T-helper 1 cell treated with Interleukin-12 subunit alpha and Interleukin-12 subunit beta and Interleukin-4 antibody, amounts not matched to agents 30 ng/mL and 1 ng/mL, for 36 hours (primary cell): ENCODE measurements around the gene BRD3. TPM values are rescaled to one million over a fixed set of nuclear protein-coding genes. Genes with fewer than 3 reads are reported as not detected.

Experiments used
- intact Hi-C: fragments of 100-400 bp; cut with micrococcal nuclease; formaldehyde crosslinking; loops from one replicate; pipeline ENCODE4 v1.15.1; 2024
- total RNA-seq: library from RNA; stranded (reverse); gene quantifications from 2 replicates; pipeline ENCODE4 v1.2.3, GENCODE V29; 2022

The BRD3 gene
- total RNA-seq, 1 donor from 2014 or later = 26.3 TPM

DNA sequence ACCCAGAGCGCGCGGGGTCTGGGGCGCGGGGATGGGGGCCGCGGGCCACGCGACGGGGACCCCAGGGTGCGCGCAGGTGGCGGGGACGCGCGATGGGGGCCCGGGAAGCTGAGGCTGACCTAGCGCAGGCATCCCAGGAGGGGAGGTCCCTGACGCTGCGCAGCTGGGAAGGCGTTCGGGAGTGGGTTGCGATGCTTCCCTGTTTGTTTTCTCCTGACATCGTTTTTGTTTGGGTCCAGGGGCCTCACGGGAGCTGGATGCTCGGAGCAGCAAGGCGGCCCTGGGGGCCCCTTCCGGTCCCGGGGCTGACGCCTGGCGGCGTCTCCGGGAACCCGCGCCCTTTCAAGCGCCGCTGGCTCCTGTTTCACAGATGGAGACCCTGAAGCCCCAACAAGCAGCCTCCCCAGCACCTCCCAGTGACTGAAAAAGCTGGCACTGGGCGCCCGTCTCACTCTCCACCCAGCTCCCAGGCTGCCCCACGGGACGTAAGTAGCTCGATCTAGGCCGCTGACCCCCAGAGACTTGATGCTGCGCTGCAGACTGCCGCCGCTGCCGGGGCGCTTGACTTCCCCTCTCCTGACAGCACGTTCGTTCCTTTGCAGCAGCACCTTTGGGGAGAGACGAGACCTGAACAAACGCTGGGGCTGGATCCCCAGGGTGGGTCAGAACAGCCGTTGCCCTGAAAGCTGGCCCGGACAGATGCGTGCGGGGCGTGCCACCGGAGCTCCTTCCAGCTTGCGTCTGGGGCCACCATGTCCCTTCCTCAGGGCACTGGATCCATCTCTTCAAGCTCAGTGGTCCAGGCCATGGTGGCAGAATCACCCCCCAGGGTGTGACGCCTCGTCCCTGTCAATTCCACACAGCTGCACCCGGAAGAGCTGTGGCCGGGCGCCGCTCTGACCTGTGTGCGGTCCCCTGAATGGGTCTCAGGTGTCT lies 42.0 kb downstream of the BRD3 start:
- intact Hi-C loops = loop anchor here (1.0 to 2.0 kb wide), 8 partner anchors 32 to 1081 kb away; partner anchors contain the start of genes BRD3, CACFD1, GTF3C5 and RNU6ATAC

DNA sequence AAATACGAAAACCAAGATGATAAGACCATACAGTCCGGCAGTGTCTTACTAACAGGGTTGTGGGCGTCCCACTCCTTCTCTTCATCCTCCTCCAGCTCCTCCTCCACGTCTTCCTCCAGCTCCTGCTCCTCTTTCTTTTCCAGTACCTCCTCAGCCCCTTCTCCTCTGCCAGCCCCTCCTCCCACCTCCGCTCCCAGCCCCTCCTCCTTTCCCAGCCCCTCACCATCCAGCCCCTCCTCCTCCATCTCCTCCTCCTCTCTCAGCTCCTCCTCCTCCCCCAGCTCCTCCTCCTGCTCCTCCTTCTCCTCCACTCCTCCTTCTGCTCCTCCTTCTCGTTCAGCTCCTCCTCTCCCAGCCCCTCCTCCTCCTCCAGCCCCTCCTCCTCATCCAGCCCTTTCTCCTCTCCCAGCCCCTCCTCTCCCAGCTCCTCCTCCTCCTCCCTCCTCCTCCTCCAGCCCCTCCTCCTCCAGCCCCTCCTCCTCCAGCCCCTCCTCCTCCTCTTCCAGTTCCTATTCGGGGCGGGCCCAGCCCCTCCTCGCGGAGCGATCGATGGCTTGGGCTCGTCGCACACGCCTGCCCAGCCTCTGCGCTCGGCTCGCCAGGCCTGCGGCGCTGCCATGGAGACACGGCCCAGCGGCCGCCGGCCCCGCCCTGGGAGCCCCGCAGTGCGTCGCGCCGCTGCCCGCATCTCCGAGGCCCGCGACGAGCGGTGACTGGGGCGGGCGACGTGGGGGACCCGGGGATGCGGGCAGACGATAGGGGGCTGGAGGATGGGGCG lies 42.8 kb downstream of the BRD3 start, which contains the start of gene BRD3OS:
TSS of gene BRD3OS (plus strand) at position 654 of the 778 bp plus-strand sequence. CDS start 1,267 bp downstream, outside the sequence.
- intact Hi-C loops = loop anchor here (1.0 to 2.0 kb wide), 8 partner anchors 31 to 1080 kb away; partner anchors contain the start of genes BRD3, CACFD1, GTF3C5 and RNU6ATAC

DNA sequence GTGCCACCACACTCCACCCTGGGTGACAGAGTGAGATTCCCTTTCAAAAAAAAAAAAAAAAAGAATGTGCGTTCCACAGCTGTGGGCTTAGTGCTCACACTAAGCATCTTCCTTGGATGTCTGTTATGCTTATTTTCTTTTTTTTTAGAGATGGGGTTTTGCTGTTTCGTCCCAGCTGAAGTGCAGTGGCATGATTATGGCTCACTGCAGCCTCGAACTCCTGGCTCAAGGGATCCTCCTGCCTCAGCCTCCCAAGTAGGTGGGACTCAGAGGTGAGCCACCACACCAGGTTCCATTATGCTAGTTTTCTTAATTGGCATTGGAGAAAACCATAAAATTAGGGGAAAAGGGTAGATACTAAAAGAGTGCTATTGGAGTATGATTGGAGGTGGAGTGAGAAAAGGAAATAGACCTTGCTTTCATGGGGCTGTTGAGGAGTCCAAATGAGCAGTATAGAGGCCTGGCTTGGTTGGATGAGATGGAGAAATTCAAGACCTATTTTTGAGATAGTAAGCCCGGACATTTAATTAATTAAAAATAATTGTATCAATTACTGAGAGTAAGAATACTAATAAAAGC lies 43.5 kb downstream of the BRD3 start:
- intact Hi-C loops = loop anchor here (2.0 kb wide), 2 partner anchors 566 to 1080 kb away; partner anchors contain the start of genes CACFD1 and TSC1

DNA sequence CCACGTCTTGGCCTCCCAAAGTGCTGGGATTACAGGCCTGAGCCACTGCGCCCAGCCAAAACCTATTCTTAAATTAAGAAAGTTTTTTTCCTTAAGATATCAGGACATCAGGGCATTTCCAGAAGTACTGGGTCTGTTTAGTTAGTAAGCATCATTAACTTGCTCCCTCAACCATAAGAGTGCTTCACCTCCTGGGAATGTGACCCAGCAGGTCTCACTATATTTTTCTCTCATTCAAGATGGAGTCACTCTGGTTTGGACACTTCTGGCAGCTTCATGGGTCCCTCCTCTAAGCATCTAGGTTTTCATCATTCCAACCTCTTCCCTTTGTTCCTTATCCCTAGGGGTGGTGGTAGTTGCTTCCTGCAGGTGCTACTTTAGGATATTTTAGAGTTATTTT lies 52.9 kb downstream of the BRD3 start:
- intact Hi-C loops = no loop called here

DNA sequence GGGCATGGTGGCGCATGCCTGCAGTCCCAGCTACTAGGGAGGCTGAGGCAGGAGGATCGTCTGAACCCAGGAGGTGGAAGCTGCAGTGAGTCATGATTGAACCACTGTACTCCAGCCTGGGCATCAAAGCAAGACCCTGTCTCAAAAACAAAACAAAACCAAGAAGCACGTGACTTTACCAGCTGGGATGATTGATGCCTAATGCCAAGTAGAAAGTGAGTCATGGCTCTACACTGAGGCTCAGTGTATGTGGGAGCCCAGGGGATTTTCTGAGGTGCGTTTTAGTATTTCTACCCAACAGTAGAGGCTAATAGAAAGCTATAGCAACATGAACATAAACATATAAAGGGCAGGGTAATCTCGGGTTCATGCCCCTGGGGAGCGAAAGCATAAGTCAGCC lies 56.4 kb downstream of the BRD3 start:
- intact Hi-C loops = no loop called here

DNA sequence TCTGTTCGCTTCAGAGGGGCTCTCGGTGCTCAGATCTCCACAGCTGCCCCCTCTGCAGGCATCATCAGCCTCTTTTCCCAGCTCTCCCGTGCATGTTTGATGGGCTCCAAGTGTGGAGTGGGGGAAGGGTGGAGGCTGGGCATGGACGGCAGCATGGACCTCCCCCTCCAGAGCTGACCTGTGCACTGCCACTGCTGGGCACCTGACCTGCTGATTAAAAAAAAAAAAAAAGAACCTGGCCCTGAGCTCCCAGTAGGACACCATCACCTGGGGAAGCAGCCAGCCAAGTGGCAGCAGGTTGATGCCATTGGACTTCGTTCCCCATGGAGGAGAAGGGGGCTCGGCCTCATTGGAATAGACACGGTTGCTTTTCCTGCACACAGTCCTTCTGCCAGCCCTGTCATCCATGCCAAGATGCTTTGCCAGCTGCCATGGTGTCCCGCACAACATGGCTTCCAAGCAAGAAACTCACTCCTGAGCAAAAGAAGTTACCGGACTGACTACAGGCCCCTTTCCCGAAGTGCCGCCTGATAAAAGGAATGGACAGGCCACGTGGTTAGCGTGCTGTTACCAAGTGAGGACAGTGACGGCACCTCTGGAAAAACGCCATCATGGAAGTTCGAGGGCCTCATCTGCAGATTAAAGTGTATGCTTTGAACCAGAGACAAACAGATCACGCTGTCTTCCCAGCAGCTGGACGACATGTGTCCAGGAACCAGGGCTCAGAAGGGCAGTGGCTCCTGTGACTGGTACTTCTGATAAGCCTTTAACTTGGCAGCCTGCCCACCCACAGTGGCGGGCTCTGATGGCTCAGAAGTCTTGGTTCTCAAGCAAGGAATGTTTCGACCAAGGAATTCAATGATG lies 57.3 kb downstream of the BRD3 start:
- intact Hi-C loops = no loop called here

DNA sequence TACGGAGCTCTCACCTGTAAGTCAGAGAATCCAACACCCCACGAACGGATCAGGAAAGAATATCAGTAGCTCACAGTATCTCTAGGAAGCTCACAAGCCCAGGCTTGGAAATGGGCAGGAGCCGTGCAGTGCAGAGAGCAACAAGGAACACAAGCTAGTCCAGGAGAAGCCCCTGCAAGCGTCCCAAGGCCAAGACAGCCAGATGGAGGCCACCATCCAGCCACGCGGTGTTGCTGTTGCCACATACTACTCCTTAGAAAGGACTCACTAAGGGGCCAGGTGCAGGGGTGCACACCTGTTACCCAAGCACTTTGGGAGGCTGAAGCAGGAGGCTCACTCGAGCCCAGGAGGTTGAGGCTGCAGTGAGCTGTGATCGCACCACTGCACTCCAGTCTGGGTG lies 60.3 kb downstream of the BRD3 start:
- intact Hi-C loops = no loop called here

DNA sequence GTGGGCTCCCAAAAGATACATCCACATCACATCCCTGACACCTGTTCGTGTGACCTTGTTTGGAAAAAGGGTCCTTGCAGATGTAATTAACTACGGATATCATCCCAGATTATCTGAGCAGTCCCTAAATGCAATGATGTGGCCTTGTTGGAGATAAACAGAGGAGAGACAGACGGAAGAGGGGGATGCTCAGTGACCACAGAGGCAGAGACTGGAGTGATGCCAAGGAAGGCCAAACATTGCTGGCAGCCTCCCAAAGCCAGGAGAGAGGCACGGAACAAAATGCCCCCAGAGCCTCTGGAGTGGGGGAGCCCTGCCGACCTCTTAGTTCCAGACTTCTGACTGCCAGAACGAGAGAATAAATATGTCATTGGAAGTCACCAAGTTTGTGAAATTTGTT lies 60.7 kb downstream of the BRD3 start:
- intact Hi-C loops = no loop called here

DNA sequence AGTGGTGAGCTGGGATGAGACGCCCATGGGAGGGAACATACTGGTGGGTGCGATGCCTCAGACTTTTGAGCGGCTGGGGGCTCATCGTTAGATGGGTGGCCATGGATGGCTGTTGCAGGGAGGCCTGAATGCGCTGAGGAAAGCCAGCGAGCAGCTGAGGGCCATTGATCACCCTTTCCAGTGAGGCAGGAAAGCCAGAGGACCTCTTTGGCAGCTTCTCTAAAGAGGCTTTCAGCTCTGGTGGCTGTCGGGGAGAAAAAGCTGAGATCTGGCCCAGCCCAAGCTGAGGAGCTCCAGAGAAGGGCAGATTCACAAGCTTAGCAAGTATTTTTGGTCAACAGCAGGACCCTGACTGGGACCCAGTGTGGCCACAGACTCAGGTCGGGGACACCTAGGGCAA lies 62.4 kb downstream of the BRD3 start:
- intact Hi-C loops = no loop called here

DNA sequence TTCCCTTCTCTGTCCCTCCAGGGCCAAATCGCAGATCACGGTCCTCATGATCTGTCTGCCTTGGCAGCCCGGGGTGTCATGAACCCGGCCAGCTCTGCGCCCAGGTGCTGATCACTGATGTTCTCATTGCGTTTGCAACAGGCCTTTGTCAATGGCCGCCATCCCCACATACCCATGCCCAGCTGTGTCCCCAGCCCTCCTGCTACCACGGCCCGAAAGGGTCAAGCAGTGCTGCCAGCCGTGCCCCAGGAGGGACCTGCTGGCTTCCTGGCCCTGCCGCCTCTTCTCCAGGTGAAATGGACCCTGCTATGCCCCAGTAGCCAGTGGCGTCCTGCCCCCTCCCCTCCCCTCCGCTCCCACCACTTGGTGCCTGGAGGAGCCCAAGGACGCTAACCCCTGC lies 62.9 kb downstream of the BRD3 start:
- intact Hi-C loops = no loop called here

DNA sequence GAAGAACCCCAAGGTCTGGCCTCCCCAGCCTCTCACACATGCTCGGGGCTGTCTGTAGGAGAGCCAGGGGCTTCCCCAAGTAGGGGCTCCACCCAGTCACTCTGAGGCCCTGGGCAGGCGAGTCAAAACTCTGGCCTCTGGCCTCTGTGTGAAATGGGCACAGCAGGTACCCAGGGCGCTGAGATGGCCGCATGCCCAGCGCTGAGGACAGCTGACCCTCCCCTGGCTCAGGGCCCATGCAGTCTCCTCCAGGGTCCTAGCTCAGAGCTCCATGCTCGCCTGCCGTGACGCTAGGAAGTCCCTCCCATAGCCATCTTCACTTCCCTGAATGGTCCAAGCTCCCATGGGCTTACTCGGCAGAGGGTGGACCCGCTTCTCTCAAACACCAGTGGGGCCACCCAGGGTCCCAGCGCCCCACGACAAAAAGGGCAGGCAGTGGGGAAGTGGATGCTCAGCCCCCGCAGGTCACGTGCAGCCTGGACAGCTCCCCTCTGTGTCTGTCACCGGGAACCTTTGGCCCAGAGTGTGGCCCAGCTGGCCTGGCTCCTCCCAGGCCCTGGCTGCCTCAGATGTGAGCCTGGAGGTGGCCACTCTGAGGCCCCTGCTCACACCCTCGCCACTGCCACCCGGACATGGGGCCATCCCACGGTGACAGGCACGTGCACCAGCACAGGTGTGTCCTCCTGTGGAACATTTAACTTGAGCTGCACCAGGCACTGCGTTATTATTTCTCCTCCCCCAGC lies 63.5 kb downstream of the BRD3 start:
- intact Hi-C loops = no loop called here

DNA sequence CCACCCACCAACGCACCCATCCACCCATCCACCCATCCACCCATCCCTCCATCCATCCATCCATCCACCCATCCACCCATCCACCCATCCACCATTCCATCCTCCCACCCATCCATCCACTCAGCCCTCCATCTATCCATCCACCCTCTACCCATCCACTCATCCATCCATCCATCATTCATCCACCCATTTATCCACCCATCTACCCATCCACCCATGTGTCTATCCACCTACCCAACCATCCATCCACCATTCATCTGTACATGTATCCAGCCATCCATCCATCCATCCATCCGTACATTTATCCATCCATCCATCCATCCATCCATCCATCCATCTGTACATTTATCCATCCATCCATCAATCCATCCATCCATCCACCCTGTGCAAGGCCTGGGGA lies 64.6 kb downstream of the BRD3 start:
- intact Hi-C loops = no loop called here

DNA sequence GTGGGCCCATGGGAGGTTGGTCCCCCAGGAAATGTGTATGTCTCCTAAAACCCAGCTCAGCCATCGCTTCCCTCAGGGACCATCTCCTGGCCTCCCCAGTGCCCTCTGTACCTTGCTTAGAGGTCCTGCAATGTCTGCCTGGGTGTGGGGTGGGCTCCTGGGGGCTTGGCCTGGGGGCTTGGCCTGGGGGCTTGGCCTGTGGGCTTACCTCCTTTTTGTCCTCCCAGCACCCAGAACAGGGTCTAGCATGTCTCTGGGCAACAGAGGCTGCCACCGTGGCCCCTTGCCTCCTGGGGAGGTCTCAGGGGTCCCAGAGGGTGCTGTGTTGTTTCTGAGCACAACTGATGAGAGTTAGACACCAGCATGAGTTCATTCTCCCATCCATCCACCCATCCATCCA lies 65.0 kb downstream of the BRD3 start:
- intact Hi-C loops = no loop called here

DNA sequence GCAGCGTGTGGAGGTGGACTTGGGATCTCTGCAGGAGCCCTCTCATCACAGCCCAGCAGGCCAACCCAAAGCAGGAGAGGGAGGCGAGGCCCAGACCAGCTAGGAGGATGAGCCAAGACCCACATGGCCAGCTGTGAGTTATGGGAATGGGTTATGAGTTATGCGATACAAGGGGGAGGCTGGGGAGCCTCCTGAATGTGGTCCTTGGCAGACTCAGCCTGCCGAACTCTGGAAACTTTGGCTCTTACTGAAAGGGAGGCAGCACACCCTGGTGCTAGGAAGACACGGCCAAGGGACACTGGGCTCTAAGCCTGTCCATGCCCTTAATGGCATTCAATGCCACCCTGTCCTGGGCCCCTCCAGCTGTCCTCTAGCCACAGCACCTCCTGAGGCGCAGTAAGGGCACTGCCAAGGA lies 68.0 kb downstream of the BRD3 start:
- intact Hi-C loops = no loop called here

DNA sequence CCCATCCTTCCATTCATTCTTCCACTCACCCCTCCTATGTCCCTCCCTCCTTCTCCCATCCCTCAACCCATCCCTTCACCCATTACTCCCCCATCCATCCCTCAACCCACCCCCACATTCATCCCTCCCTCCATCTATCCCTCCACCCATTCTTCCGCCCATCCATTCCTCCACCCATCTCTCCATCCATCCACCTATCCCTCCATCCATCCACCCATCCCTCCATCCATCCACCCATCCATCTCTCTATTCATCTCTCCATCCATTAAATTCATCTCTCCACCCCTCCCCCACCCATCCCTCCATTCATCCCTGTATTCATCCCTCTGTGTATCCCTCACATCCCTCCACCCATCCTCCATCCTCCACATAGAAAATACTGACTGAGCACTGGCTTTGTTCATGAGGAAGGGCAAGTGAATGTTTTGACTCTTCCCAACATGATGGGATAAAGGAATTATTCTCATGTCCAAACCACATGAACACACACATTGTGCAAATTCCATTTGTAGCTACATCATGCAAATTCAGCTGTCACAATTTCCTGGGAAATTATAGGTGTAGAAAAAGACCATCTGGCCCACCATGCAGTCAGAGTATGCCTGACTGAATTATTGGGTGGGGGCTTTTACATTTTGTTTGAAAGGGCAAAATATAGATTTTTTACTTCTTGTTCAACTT lies 68.8 kb downstream of the BRD3 start:
- intact Hi-C loops = no loop called here

DNA sequence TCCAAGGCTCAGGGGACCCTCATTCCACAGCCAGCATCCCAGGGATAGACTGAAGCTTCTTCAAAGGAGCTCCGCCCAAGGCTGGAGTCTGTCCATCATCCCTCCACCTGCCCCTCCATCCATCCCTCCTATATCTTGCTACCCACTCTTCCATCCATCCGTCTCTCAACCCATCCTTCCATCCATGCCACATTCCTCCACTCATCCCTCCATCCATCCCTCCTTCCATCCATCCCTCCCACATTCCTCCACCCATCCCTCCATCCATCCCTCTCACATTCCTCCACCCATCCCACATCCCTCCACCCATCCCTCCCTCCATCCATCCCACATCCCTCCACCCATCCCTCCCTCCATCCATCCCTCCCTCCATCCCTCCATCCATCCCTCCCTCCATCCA lies 70.2 kb downstream of the BRD3 start:
- intact Hi-C loops = no loop called here

DNA sequence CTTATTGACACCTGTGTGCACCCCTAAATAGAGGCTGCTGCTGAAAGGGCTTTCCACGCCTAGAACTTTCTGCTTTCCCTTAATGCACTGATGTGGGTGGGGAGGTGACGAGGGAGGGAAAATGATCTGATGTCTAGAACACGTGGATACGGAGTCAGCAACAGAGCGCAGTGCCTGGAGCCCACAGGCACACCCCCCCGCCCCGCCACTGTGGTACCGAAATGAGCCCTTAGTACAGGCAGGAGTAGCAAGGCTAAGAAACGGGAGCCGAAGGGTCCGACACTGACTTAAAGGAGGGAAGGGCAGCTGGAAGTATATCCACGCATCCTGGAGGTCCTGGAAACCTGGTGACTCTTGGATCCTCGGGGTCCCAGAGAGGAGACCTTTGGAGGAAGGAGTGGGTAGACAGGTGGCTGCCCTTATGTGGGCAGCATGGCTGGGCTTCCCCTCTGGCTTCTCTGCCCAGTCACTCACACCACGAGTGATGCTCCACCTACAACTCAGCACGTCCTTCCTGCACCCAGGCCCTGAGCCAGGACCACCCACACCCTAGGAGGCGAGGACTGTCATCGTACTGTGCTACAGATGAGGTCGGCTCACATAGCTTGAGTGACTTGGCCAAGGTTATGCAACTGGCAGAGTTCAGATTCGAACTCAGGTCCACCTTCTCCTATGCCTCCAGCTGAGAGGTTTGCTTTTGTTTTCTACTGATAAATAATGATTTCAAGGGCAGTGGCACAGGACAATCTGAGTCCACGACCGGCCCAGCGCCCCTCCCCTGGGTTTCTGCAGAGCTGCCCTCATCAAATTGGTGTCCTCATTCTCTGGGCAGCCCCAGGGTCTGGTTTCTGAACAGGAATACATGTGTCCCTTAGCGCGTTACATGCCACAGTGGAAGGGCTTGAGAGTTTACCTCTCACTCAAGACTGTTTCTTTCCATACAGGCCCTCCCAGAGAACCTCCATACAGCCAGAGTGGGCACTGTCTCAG lies 71.0 kb downstream of the BRD3 start:
- intact Hi-C loops = no loop called here
